WERI-Rb-1 (cell line): ENCODE data around the gene CLDN22.

ENCODE experiments used
- DNase-seq: peaks from one replicate; pipeline ENCODE4 v3.0.0-alpha.2; 2020
- H3K27ac ChIP-seq: fragments of 250-450 bp; sonication (Bioruptor Pico); 2 replicates; pipeline ENCODE4 v1.5.1; 2020; ENCODE audit warnings: mild to moderate bottlenecking, moderate library complexity
- H3K27me3 ChIP-seq: fragments of 250-450 bp; sonication (Bioruptor Pico); 2 replicates; pipeline ENCODE4 v1.5.1; 2021; ENCODE audit warnings: mild to moderate bottlenecking, low read depth, moderate library complexity; ENCODE audit not compliant: insufficient read depth, severe bottlenecking
- H3K36me3 ChIP-seq: fragments of 250-450 bp; sonication (Bioruptor Pico); 2 replicates; pipeline ENCODE4 v1.5.1; 2020; ENCODE audit warnings: mild to moderate bottlenecking, moderate library complexity
- H3K4me3 ChIP-seq: 2 replicates; pipeline ENCODE4 v1.5.1; 2011; ENCODE audit warnings: low read depth, mild to moderate bottlenecking, control low read depth, low read length
- H3K9me3 ChIP-seq: fragments of 250-450 bp; sonication (Bioruptor Pico); 2 replicates; pipeline ENCODE4 v1.5.1; 2021; ENCODE audit warnings: mild to moderate bottlenecking, moderate library complexity; ENCODE audit not compliant: severe bottlenecking
- CTCF ChIP-seq: IDR thresholded peaks from 2 replicates; pipeline ENCODE4 v1.5.1; 2011; ENCODE audit warnings: low read depth, mild to moderate bottlenecking, control low read depth, inconsistent platforms, low read length

The CLDN22 gene

DNA sequence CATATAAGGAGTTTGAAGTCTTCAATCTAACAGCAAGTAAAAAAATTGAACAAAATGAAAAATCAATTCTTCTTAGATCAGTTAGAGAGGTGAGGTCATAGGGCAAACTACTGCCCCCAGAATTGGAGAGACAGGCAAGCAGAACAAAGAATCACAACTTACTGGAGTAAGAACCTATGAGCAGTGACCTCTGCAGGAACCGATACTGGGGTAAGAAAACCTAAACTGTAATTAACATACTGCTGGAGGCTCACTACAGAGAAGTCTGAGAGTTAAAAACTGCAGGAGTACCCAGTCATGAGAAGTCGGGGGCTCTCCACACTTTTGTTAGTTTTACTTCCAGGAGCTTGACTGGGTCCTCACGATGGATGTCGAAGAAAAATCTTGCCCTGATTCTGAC, 16.0 kb downstream of the CLDN22 start:
- H3K27me3 ChIP-seq = no peaks in the 10 kb centered on the region
- H3K9me3 ChIP-seq = no peaks in the 10 kb centered on the region
- no peak for DNase-seq
- no peaks in the 10 kb centered on the region for H3K36me3 ChIP-seq
- H3K27ac ChIP-seq = no peak overlapping the region
- H3K4me3 ChIP-seq = no peak overlapping the region
- no peak for TF ChIP-seq CTCF

DNA sequence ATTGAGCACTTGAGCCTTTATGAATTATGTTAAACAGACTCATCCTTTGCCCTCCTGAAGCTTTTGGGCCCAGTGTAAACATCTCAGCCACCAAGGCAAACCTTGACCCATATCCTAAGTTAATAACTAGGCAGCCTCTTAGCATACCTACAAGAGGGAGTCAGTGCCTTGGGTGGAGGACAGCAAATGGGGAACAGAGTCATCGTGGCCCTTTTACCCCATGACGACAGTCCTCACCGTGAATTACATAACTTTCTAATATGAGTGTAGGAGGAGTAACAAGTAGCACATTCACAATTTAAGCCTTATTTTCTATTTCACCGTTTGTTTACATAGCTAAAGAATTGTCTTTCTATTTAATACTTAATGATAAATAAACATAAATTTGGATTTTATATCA, 16.8 kb downstream of the CLDN22 start:
- Histone ChIP-seq H3K36me3 (no peaks in the 10 kb centered on the region), H3K27me3 (no peaks in the 10 kb centered on the region), H3K9me3 (no peaks in the 10 kb centered on the region), H3K4me3 (no peak overlapping the region), H3K27ac (no peak overlapping the region)
- TF ChIP-seq CTCF = no peak
- DNase-seq = no peak

DNA sequence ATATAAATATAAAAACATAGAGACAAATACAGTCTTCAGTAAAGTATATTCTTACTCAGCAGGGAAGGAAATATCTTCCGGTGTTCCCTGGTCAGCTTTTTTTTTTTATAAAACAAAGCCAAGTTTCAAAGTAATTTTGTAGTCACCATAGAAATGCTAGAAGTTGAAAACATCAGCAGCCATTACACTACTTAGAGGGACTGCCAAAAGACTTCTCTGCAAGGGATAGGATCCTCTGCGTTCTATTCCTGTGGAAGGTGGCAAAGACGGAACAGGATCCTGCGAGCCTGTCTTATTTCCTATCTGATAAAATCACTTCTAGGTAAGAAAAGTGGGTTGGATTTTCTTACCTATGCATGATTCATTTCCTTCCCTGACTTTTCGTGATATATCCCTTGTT, 19.4 kb downstream of the CLDN22 start:
- TF ChIP-seq CTCF = no peak
- no peak overlapping the region for H3K27ac ChIP-seq
- H3K4me3 ChIP-seq = no peak overlapping the region
- no peaks in the 10 kb centered on the region for H3K9me3 ChIP-seq
- no peaks in the 10 kb centered on the region for H3K36me3 ChIP-seq
- no peaks in the 10 kb centered on the region for H3K27me3 ChIP-seq
- DNase-seq = no peak

GRCh38 chr4:183300070-183300469, 20.0 kb downstream of the CLDN22 start:
- no peak overlapping the region for H3K27ac ChIP-seq
- H3K9me3 ChIP-seq = no peaks in the 10 kb centered on the region
- H3K27me3 ChIP-seq = no peaks in the 10 kb centered on the region
- no peak overlapping the region for H3K4me3 ChIP-seq
- TF ChIP-seq CTCF = no peak
- no peaks in the 10 kb centered on the region for H3K36me3 ChIP-seq
- DNase-seq = no peak

DNA sequence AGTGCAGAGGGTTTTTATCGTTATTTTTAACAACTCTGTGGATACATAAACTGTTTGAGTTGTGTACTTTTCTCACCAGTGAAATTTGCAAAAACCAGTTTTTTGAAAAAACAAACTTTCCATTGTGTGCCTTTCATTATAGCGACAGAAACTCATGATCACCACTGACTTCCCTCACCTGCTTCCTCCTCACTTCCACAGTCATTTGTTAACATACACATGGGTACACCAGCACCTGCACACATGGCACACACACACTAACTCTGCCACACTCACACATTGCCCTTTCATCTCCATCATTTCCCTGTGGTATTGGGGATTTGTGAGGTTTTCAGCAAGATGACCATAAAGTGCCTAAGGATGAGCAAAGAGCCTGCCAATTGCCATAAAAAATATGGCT, 20.6 kb downstream of the CLDN22 start:
- Histone ChIP-seq H3K9me3 (no peaks in the 10 kb centered on the region), H3K36me3 (no peaks in the 10 kb centered on the region), H3K4me3 (no peak overlapping the region), H3K27ac (no peak overlapping the region), H3K27me3 (no peaks in the 10 kb centered on the region)
- no peak for DNase-seq
- no peak for TF ChIP-seq CTCF

DNA sequence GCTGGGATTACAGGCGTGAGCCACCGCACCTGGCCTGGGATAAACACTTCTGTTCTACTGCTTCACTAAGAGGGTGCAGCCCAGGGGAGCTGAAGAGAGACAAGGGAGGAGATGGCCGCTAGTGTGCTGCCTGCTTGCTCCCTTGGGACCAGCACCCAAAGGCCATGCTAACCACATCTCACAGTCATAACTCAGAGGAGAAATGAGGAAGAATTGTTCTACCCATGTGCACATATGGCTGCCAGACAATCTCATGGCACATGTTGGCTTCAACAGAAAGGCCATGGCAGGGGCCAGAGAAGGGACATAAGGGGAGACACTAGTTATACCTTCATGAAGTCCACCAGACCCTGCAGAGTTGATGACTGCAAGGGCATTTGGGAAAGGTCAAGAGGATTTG, 22.4 kb downstream of the CLDN22 start:
- H3K9me3 ChIP-seq = no peaks in the 10 kb centered on the region
- no peak overlapping the region for H3K27ac ChIP-seq
- no peak for DNase-seq
- H3K36me3 ChIP-seq = no peaks in the 10 kb centered on the region
- H3K4me3 ChIP-seq = no peak overlapping the region
- H3K27me3 ChIP-seq = no peaks in the 10 kb centered on the region
- no peak for TF ChIP-seq CTCF
